ENCODE measurements around the gene KIF2C. TPM values are rescaled to one million over a fixed set of nuclear protein-coding genes. Genes with fewer than 3 reads are reported as not detected.

Gene KIF2C
- total and polyA plus RNA-seq, 2 donors (not counting 1 experiment from before 2014, with no cell fraction given), result 0.25 to 0.69 TPM

DNA sequence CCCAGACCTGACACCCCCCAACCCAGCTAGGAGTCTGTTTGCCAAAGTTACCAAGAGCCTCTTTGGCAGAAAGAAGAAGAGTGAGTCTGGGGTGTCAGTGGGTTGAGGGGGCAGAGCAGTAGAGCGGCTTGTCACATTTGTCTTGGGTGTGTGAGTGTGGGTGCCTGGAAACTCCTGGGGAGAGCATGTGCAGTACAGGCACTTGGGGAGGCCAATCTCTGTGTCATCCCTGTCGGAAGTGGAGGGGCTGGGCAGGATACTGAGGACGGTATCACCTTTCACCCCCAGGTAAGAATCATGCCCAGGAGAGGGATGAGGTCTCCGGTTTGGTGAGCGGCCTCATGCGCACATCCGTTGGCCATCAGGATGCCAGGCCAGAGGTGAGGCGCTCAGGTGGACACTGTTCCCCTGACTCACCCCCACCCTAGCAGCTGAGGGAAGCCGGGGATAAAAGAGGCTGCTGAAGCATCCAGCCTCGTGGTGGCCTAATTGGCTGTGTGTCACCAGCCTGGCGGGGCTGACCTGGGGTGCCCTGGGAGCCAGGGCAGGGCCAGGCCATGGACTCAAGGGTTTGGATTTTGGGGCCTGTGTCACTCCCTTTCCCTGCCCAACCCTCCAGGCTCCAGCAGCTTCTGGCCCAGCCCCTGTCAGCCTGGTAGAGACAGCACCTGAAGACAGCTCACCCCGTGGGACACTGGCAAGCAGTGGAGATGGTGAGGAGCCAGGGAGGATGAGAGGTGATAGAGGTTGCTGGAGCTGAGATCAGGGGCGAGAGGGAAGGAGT lies 63.9 kb downstream of the KIF2C start:
- Histone ChIP-seq H3K36me3 (replicated peaks in 1 of 2; ENCODE audit: control extremely low read depth in 1 of 2, control insufficient read depth in 1 of 2, extremely low read depth in 1 of 2, insufficient read depth in 2 of 2, low read length in 1 of 2) (peaks cover 0 to 21% of the 10 kb centered on the region in 2 experiments), H3K4me1 (ENCODE audit: control insufficient read depth in 2 of 2, insufficient read depth in 2 of 2, low read length in 2 of 2) (peaks cover 33 to 59% of the 10 kb centered on the region in 2 donors)
- TF ChIP-seq, protein P1, sequence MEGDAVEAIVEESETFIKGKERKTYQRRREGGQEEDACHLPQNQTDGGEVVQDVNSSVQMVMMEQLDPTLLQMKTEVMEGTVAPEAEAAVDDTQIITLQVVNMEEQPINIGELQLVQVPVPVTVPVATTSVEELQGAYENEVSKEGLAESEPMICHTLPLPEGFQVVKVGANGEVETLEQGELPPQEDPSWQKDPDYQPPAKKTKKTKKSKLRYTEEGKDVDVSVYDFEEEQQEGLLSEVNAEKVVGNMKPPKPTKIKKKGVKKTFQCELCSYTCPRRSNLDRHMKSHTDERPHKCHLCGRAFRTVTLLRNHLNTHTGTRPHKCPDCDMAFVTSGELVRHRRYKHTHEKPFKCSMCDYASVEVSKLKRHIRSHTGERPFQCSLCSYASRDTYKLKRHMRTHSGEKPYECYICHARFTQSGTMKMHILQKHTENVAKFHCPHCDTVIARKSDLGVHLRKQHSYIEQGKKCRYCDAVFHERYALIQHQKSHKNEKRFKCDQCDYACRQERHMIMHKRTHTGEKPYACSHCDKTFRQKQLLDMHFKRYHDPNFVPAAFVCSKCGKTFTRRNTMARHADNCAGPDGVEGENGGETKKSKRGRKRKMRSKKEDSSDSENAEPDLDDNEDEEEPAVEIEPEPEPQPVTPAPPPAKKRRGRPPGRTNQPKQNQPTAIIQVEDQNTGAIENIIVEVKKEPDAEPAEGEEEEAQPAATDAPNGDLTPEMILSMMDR (IDR thresholded peaks at IDR 0.05), result no peak
- TF ChIP-seq EZH2 (IDR thresholded peaks at IDR 0.05; ENCODE audit: borderline replicate concordance, insufficient read depth, low read depth, low read length, poor library complexity, severe bottlenecking), result no peak

More for the DNA sequence above, 63.9 kb downstream of the KIF2C start:
- Histone ChIP-seq H3K9me3 (ENCODE audit: control extremely low read depth in 1 of 3, control insufficient read depth in 2 of 3, insufficient read depth in 1 of 3, low read length in 2 of 3) (peaks cover 0 to 3% (median 0%) of the 10 kb centered on the region in 3 donors), H4K20me1 (ENCODE audit: control insufficient read depth, insufficient read depth, low read length, poor library complexity, severe bottlenecking) (no peaks in the 10 kb centered on the region), H3K27me3 (replicated peaks in 1 of 4; ENCODE audit: control extremely low read depth in 1 of 4, control insufficient read depth in 3 of 4, insufficient read depth in 4 of 4, low read length in 3 of 4) (no peaks in the 10 kb centered on the region), H3K9ac (ENCODE audit: low read length) (no peak overlapping the region), H2AFZ (ENCODE audit: insufficient read depth, low read depth, low read length, poor library complexity, severe bottlenecking) (no peak overlapping the region), H3K79me2 (ENCODE audit: control insufficient read depth, insufficient read depth, low read length) (peaks cover 5% of the 10 kb centered on the region), H3K4me2 (replicated peaks; ENCODE audit: low read depth, low read length, poor library complexity, severe bottlenecking) (no peak overlapping the region), H3K4me3 (ENCODE audit: control extremely low read depth in 1 of 5, extremely low read depth in 1 of 5, insufficient read depth in 1 of 5, low read depth in 2 of 5, low read length in 4 of 5) (no peak overlapping the region), H3K27ac (ENCODE audit: low read length in 2 of 2) (no peak overlapping the region)
- CTCF ChIA-PET, result interaction anchor here (1.4 kb wide), 1 partner anchor 14 kb away, joined by 3 read pairs; no protein-coding TSS in a partner anchor
- 91% methylated on average over 7 of the region's 13 CpGs for WGBS (ENCODE audit: insufficient coverage)
- Mint-ChIP-seq H3K27ac (peak overlapping the region; percentile 77), H3K4me1 (peaks cover 50% of the 10 kb centered on the region), H3K27me3 (no peaks in the 10 kb centered on the region), H3K4me3 (no peak overlapping the region), H3K9me3 (ENCODE audit: insufficient read depth) (no peaks in the 10 kb centered on the region)
- DNase-seq (no peak), ATAC-seq (ENCODE audit: low read depth) (no peak)
- intact Hi-C loops (cut with micrococcal nuclease), result no loop called here
- POLR2A ChIA-PET, result interaction anchor here (0.8 to 1.3 kb wide), 2 partner anchors 14 to 16 kb away, joined by 3 read pairs; no protein-coding TSS in a partner anchor

Measured in B cell (primary cell).